Activated CD4-positive, alpha-beta T cell treated with anti-CD3 and anti-CD28 coated beads, Interleukin-2, amount 10 ng/mL, durations not matched to agents 24 days and 14 days (primary cell): ENCODE data around the gene NKX2-8. TPM values are rescaled to one million over a fixed set of nuclear protein-coding genes. Genes with fewer than 3 reads are reported as not detected.

ENCODE experiments used
- DNase-seq: peaks from one replicate; pipeline ENCODE4 v3.0.0; 2022
- H3K27ac Mint-ChIP-seq: one replicate; pipeline ENCODE4 v1.8.0; 2022; ENCODE audit warnings: mild to moderate bottlenecking, mixed read lengths
- H3K27me3 Mint-ChIP-seq: one replicate; pipeline ENCODE4 v1.8.0; 2022; ENCODE audit warnings: mixed read lengths
- H3K36me3 Mint-ChIP-seq: one replicate; pipeline ENCODE4 v1.8.0; 2022; ENCODE audit warnings: low read depth, mild to moderate bottlenecking, mixed read lengths
- H3K4me1 Mint-ChIP-seq: one replicate; pipeline ENCODE4 v1.8.0; 2021; ENCODE audit warnings: mixed read lengths
- H3K4me3 Mint-ChIP-seq: one replicate; pipeline ENCODE4 v1.8.0; 2022; ENCODE audit warnings: mild to moderate bottlenecking, moderate library complexity, mixed read lengths
- H3K9me3 Mint-ChIP-seq: one replicate; pipeline ENCODE4 v1.8.0; 2021; ENCODE audit warnings: mixed read lengths
- intact Hi-C: fragments of 100-400 bp; cut with micrococcal nuclease; formaldehyde crosslinking; loops from one replicate; pipeline ENCODE4 v1.15.1; 2023
- total RNA-seq: library from RNA; stranded (reverse); gene quantifications from 2 replicates; pipeline ENCODE4 v1.2.3, GENCODE V29; 2022

Gene NKX2-8
- not detected in 2 replicates for total RNA-seq

DNA sequence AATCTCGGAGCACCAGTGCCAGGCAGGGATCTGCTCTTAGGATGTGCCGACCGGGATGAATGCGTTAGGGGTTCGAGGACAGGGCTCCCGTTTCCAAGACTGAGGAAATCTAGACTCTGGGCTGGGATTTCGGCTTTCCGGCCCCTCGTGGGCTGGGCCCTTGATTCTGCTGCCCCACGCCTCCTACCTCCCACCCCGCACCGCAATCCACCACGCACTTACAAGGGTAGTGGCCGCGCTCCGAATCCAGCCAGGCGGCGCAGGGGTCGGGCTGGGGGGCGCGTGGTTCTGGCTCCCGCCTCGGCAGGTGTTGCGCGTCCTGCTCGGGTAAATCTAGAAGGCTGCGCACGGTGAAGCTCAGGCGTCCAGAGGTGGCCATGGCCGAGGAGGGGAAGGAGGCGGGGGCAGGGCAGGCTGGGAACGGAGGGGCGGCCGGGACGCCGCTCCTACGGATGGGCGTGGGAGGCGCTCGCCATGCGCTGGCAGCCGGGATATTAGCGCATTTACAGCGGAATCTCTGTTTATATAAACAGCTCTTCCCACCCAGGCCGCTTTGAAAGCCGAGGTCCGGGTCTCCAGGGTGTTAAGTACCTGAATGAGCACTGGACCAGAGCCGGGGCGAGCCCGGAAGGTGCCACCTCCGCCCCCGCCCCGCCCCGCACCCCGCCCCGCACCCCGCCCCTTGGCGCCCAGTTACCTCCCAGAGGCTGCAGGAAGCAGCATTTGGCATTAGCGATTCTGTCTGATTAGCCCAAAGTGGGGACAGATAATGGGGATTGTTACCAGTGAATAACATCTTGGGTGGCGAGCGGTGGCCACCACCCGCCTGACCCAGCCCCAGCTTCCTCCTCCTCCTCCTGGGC lies at the start of gene NKX2-8:
TSS of gene NKX2-8 (minus strand) at position 604 of the 863 bp plus-strand sequence. CDS start at position 379, 225 bp downstream.
- no peaks in the 10 kb centered on the region for H3K9me3 Mint-ChIP-seq
- DNase-seq = peak; percentile 44
- no peak within 1 kb of the TSS for H3K27ac Mint-ChIP-seq
- no peaks in the 10 kb centered on the region for H3K36me3 Mint-ChIP-seq
- H3K27me3 Mint-ChIP-seq = peaks cover 67% of the 10 kb centered on the region
- intact Hi-C loops = loop anchor here (2.0 to 10.0 kb wide), 4 partner anchors 60 to 1633 kb away; partner anchors contain the start of genes FOXA1, NKX2-1 and TTC6
- no peaks in the 10 kb centered on the region for H3K4me1 Mint-ChIP-seq
- H3K4me3 Mint-ChIP-seq = no peak within 1 kb of the TSS

- Mint-ChIP-seq H3K4me1 (no peaks in the 10 kb centered on the region), H3K27me3 (no peaks in the 10 kb centered on the region), H3K36me3 (no peaks in the 10 kb centered on the region), H3K4me3 (no peak overlapping the region), H3K9me3 (no peaks in the 10 kb centered on the region), H3K27ac (no peak overlapping the region)
- no peak for DNase-seq
- intact Hi-C loops = no loop called here
These were observed 45.6 kb upstream of the NKX2-8 start for GRCh38 chr14:36627981-36628380.

DNA sequence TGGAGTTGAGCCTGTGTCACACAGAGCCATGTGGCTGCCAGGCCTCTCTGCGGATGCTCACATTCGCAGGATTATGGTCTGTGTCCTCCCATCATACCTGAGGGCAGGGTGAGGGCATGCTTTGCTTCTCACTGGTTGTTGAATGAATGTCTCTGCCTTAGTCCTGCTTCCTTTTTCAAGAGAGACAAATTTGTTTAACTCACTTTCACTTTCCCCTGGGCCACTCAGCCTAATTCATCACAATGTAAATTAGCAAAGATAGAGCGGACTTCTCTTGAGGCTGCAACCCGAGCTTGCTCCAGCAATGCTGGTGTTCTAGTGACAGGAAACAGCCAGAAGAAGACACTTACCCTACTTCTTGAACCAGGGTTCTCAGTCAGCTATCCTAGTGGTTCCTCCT lies 43.7 kb upstream of the NKX2-8 start:
- Mint-ChIP-seq H3K4me1 (no peaks in the 10 kb centered on the region), H3K27ac (no peak overlapping the region), H3K27me3 (no peaks in the 10 kb centered on the region), H3K9me3 (no peaks in the 10 kb centered on the region), H3K4me3 (no peak overlapping the region), H3K36me3 (no peaks in the 10 kb centered on the region)
- intact Hi-C loops = no loop called here
- DNase-seq = no peak

- intact Hi-C loops = no loop called here
- no peaks in the 10 kb centered on the region for H3K36me3 Mint-ChIP-seq
These were observed 43.0 kb upstream of the NKX2-8 start for GRCh38 chr14:36625436-36625835.

GRCh38 chr14:36625014-36625413 lies 42.6 kb upstream of the NKX2-8 start:
- H3K27ac Mint-ChIP-seq = no peak overlapping the region
- intact Hi-C loops = no loop called here

More at GRCh38 chr14:36625436-36625835, 43.0 kb upstream of the NKX2-8 start:
- Mint-ChIP-seq H3K27me3 (no peaks in the 10 kb centered on the region), H3K27ac (no peak overlapping the region), H3K4me3 (no peak overlapping the region), H3K4me1 (no peaks in the 10 kb centered on the region), H3K9me3 (no peaks in the 10 kb centered on the region)
- no peak for DNase-seq

GRCh38 chr14:36619853-36620252 lies 37.4 kb upstream of the NKX2-8 start:
- Mint-ChIP-seq H3K4me1 (no peaks in the 10 kb centered on the region), H3K4me3 (no peak overlapping the region), H3K27ac (no peak overlapping the region), H3K27me3 (no peaks in the 10 kb centered on the region), H3K9me3 (no peaks in the 10 kb centered on the region), H3K36me3 (no peaks in the 10 kb centered on the region)
- intact Hi-C loops = no loop called here
- DNase-seq = no peak

More at GRCh38 chr14:36625014-36625413, 42.6 kb upstream of the NKX2-8 start:
- no peaks in the 10 kb centered on the region for H3K36me3 Mint-ChIP-seq
- H3K27me3 Mint-ChIP-seq = no peaks in the 10 kb centered on the region
- H3K4me3 Mint-ChIP-seq = no peak overlapping the region
- no peaks in the 10 kb centered on the region for H3K4me1 Mint-ChIP-seq
- DNase-seq = no peak
- H3K9me3 Mint-ChIP-seq = no peaks in the 10 kb centered on the region

- no peaks in the 10 kb centered on the region for H3K27me3 Mint-ChIP-seq
- no peak overlapping the region for H3K27ac Mint-ChIP-seq
- H3K4me3 Mint-ChIP-seq = no peak overlapping the region
- H3K9me3 Mint-ChIP-seq = no peaks in the 10 kb centered on the region
- no peaks in the 10 kb centered on the region for H3K4me1 Mint-ChIP-seq
- no peak for DNase-seq
- H3K36me3 Mint-ChIP-seq = no peaks in the 10 kb centered on the region
- intact Hi-C loops = no loop called here
These were observed 36.7 kb upstream of the NKX2-8 start for GRCh38 chr14:36619131-36619530.

DNA sequence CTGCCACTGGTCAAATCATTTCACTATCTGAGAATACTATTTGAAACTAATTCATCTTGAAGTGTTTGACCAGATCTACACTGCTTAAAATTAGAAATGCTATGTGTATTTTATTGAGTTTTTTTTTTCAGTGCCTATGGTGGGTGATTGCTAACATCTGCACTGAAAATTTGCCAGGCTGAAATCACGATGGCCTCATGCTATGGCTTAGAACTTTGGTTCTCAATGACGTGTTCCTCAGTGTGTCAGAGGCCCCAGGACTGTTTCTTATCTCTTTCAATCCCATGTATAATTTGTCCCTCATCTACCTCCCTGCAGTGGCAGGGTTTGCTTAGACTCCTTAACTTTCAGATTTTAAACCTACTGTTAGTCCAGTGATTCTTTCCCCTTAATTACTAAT lies 36.2 kb upstream of the NKX2-8 start:
- no peak for DNase-seq
- intact Hi-C loops = no loop called here
- no peaks in the 10 kb centered on the region for H3K27me3 Mint-ChIP-seq
- no peaks in the 10 kb centered on the region for H3K9me3 Mint-ChIP-seq
- H3K36me3 Mint-ChIP-seq = no peaks in the 10 kb centered on the region
- H3K4me1 Mint-ChIP-seq = no peaks in the 10 kb centered on the region
- no peak overlapping the region for H3K27ac Mint-ChIP-seq
- no peak overlapping the region for H3K4me3 Mint-ChIP-seq

- Mint-ChIP-seq H3K27ac (no peak overlapping the region), H3K36me3 (no peaks in the 10 kb centered on the region), H3K27me3 (no peaks in the 10 kb centered on the region), H3K4me3 (no peak overlapping the region), H3K9me3 (no peaks in the 10 kb centered on the region), H3K4me1 (no peaks in the 10 kb centered on the region)
- intact Hi-C loops = no loop called here
- DNase-seq = no peak
These were observed 35.4 kb upstream of the NKX2-8 start for GRCh38 chr14:36617824-36618223.

- no peaks in the 10 kb centered on the region for H3K9me3 Mint-ChIP-seq
- peaks cover 2% of the 10 kb centered on the region for H3K27me3 Mint-ChIP-seq
- intact Hi-C loops = loop anchor here (1.0 kb wide), 1 partner anchor 52 kb away; no protein-coding TSS in a partner anchor
- no peaks in the 10 kb centered on the region for H3K4me1 Mint-ChIP-seq
- no peaks in the 10 kb centered on the region for H3K36me3 Mint-ChIP-seq
- no peak overlapping the region for H3K4me3 Mint-ChIP-seq
- no peak for DNase-seq
- no peak overlapping the region for H3K27ac Mint-ChIP-seq
These were observed 23.1 kb upstream of the NKX2-8 start for GRCh38 chr14:36605506-36605857.

DNA sequence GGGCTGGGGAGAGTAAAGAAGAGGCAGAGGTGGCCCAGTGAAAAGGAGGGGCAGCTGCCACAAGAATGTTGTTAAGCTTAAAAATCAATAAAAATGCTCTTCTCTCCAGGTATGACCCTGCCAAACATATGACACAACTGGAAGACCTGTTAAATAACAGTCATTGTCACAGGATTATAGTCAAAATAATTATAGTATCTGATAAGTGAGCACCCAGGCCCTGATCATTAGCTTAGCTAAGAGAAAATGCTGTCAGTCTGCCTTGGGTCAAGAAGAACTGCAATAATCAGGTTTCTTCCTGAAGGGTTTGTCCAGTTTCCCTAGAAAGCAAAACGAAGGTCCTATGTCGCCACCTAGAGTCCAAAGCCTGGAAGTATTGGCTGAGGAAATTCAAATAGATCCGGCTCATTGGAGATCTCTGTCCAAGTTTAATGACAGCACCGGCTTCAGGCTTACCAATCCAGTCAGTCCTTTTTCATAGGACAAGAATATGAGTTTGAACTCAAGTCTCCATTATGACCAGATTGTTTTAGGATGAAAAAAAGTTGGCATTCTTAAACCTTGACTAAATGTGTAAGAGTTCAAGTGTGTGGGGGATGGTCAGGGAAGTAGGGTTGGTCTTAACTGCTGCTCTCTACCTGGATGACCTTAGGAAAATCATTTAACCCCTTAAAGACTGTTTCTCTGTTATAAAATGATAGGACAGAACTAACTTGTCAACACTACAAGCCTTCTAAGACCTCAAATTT lies 22.5 kb upstream of the NKX2-8 start:
- H3K36me3 Mint-ChIP-seq = no peaks in the 10 kb centered on the region
- no peak overlapping the region for H3K27ac Mint-ChIP-seq
- peaks cover 2% of the 10 kb centered on the region for H3K27me3 Mint-ChIP-seq
- H3K4me3 Mint-ChIP-seq = no peak overlapping the region
- H3K4me1 Mint-ChIP-seq = no peaks in the 10 kb centered on the region
- intact Hi-C loops = loop anchor here (1.0 kb wide), 1 partner anchor 52 kb away; no protein-coding TSS in a partner anchor
- no peaks in the 10 kb centered on the region for H3K9me3 Mint-ChIP-seq
- peak; percentile 81 for DNase-seq

DNA sequence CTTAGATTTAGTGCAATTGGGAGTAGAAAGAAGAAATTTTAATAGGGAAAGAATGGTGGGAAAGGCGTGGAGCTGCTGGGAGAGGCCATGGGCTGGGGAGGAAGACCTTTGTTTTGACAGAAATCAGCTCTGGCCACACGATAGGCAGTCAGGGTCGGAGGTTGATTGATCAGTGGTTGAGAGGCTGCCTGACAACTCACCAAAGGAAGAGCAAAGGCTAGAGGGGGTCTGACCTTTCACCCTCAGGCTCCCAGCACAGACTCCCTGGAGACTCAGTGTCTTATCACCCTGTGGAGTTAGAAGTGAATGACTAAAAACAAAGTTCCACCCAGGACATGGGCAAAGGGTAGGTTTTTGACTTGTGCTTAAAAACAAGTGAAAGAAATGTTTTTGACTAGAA lies 18.0 kb upstream of the NKX2-8 start:
- H3K9me3 Mint-ChIP-seq = no peaks in the 10 kb centered on the region
- no peak overlapping the region for H3K27ac Mint-ChIP-seq
- H3K4me3 Mint-ChIP-seq = no peak overlapping the region
- intact Hi-C loops = no loop called here
- no peaks in the 10 kb centered on the region for H3K4me1 Mint-ChIP-seq
- H3K27me3 Mint-ChIP-seq = peaks cover 4% of the 10 kb centered on the region
- no peaks in the 10 kb centered on the region for H3K36me3 Mint-ChIP-seq
- peak; percentile 18 for DNase-seq

GRCh38 chr14:36591482-36591881 lies 9.1 kb upstream of the NKX2-8 start:
- Mint-ChIP-seq H3K36me3 (no peaks in the 10 kb centered on the region), H3K27me3 (peaks cover 38% of the 10 kb centered on the region), H3K4me1 (no peaks in the 10 kb centered on the region), H3K27ac (no peak overlapping the region), H3K9me3 (no peaks in the 10 kb centered on the region), H3K4me3 (no peak overlapping the region)
- DNase-seq = no peak
- intact Hi-C loops = no loop called here

DNA sequence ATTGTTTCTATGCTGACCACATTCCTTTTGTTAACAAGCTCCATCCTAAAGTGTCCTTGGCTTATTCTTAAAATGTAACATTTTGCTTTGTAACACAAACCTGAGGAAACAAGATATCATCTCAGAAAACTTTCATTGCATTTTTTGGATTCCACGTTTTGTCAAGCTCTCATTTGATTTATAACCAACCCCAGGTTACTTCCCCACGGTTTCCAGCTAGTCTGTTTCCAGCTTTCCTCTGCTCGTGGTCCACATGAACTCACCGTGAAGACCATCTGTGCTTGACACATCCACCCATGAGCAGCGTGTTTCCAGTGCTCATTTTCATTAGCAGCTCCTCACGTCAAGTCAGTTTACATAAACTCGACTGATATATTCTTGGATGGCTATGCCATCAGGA lies 6.4 kb upstream of the NKX2-8 start:
- no peak overlapping the region for H3K27ac Mint-ChIP-seq
- no peak overlapping the region for H3K4me3 Mint-ChIP-seq
- intact Hi-C loops = loop anchor here (10.0 kb wide), 1 partner anchor 1626 kb away; no protein-coding TSS in a partner anchor
- H3K4me1 Mint-ChIP-seq = no peaks in the 10 kb centered on the region
- H3K36me3 Mint-ChIP-seq = no peaks in the 10 kb centered on the region
- H3K27me3 Mint-ChIP-seq = peaks cover 56% of the 10 kb centered on the region
- no peak for DNase-seq
- no peaks in the 10 kb centered on the region for H3K9me3 Mint-ChIP-seq
